Measurements from ENCODE around the gene ZYG11B.
"Not testable (repeated sequence)": the region's sequence is repeated elsewhere in the genome, so short reads cannot be mapped to it uniquely, and the experiment has no call there.

The ZYG11B gene

GRCh38 chr1:52856026-52856425, 129.8 kb downstream of the ZYG11B start:
- DNase-seq, result no peak

- no peak for DNase-seq
Observed at GRCh38 chr1:52857443-52857842, 131.2 kb downstream of the ZYG11B start.

- DNase-seq, result no peak
Observed at GRCh38 chr1:52862666-52863458, 136.6 kb downstream of the ZYG11B start.

GRCh38 chr1:52867087-52867863, 141.0 kb downstream of the ZYG11B start:
- no peak for DNase-seq

GRCh38 chr1:52869727-52870126, 143.5 kb downstream of the ZYG11B start:
- not testable (repeated sequence) for DNase-seq

- DNase-seq, result no peak
Observed at GRCh38 chr1:52876843-52877242, 150.6 kb downstream of the ZYG11B start.

Data from CD4-positive, alpha-beta T cell treated with Interleukin-1 beta for 1 hour (primary cell).